Measurements from ENCODE around the gene CSTPP1. TPM values are rescaled to one million over a fixed set of nuclear protein-coding genes. Genes with fewer than 3 reads are reported as not detected.

Gene CSTPP1
- total and polyA plus RNA-seq, 2 of the 4 experiments (the other 2 are of a cell fraction) = 22.0 to 35.7 TPM

- 95% methylated on average over 9 of the region's 23 CpGs; no CpG with 5 or more reads in 1 of the 2 experiments for WGBS, 2 experiments (ENCODE audit: extremely low coverage in 2 of 2, insufficient read length in 1 of 2)
- H2BK20ac ChIP-seq (ENCODE audit: low read depth, low read length) = no peak overlapping the region
- in situ Hi-C loops (cut with MboI; ENCODE audit: low sequenced_read_pairs) = loop anchor here (5.0 kb wide), 1 partner anchor 83 kb away; no protein-coding TSS in a partner anchor
Measured at GRCh38 chr11:47178737-47179654, 242.4 kb downstream of the CSTPP1 start.

More at GRCh38 chr11:47178737-47179654, 242.4 kb downstream of the CSTPP1 start:
- Histone ChIP-seq H3K27ac (ENCODE audit: insufficient read depth, low read length) (no peak overlapping the region), H4K91ac (ENCODE audit: insufficient read depth, low read depth, low read length) (no peak overlapping the region), H4K20me1 (ENCODE audit: insufficient read depth, low read length) (0 out of 2 replicates have a peak, but pooled peaks cover 10% of the 10 kb centered on the region), H3K9me3 (ENCODE audit: control insufficient read depth, insufficient read depth, low read length) (no peaks in the 10 kb centered on the region), H2BK15ac (ENCODE audit: low read depth, low read length) (no peak overlapping the region), H2AFZ (replicated peaks; ENCODE audit: low read length, poor library complexity) (no peak overlapping the region), H4K8ac (ENCODE audit: low read depth in 2 of 2, low read length in 2 of 2) (no peak overlapping the region), H3K27me3 (ENCODE audit: control insufficient read depth, insufficient read depth, low read length) (no peaks in the 10 kb centered on the region), H2BK120ac (ENCODE audit: low read depth, low read length) (no peak overlapping the region), H3K56ac (ENCODE audit: extremely low read depth, insufficient read depth, low read length) (no peak overlapping the region), H3K36me3 (ENCODE audit: control insufficient read depth, insufficient read depth, low read length) (peaks cover 29% of the 10 kb centered on the region), H3K23ac (ENCODE audit: low read depth, low read length) (no peak overlapping the region), H2BK5ac (ENCODE audit: low read depth, low read length, poor library complexity, severe bottlenecking) (no peak overlapping the region), H3K9ac (ENCODE audit: low read depth, low read length) (no peak overlapping the region), H3K14ac (replicated peaks; ENCODE audit: low read depth, low read length) (no peak overlapping the region), H3K79me1 (ENCODE audit: low read depth in 1 of 2, low read length in 2 of 2) (peaks cover 3 to 38% of the 10 kb centered on the region in 2 experiments; a peak in 3 of 4 replicates), H2AK9ac (replicated peaks; ENCODE audit: low read depth, low read length, poor library complexity) (peak overlapping the region; percentile 85), H2AK5ac (ENCODE audit: low read depth, low read length) (no peak overlapping the region), H3K4me3 (ENCODE audit: insufficient read depth, low read depth, low read length) (no peak overlapping the region), H4K5ac (ENCODE audit: low read depth, low read length) (no peak overlapping the region), H3K18ac (ENCODE audit: low read depth, low read length) (no peak overlapping the region), H3K4me1 (ENCODE audit: control insufficient read depth, insufficient read depth, low read length) (peaks cover 9% of the 10 kb centered on the region), H3K9me1 (ENCODE audit: insufficient read depth, low read length) (0 out of 2 replicates have a peak, but pooled peaks cover 3% of the 10 kb centered on the region), H3K4ac (ENCODE audit: low read depth, low read length) (no peak overlapping the region), H3K4me2 (ENCODE audit: low read depth, low read length) (no peak overlapping the region)
- no peak for DNase-seq
- no TSS peak for BruUV-seq (replicated peaks)
- no peak for ATAC-seq (ENCODE audit: low read depth)
- POLR2A ChIA-PET (ENCODE audit: unreplicated experiment) = no interaction called here
- dilution Hi-C loops (cut with HindIII; ENCODE audit: low sequenced_read_pairs, unreplicated experiment) (no loop called here), intact Hi-C loops (cut with micrococcal nuclease) (no loop called here)
- CTCF ChIA-PET = interaction anchor here (1.0 to 1.1 kb wide), 2 partner anchors 80 to 176 kb away, joined by 4 read pairs; no protein-coding TSS in a partner anchor
- no peak for TF ChIP-seq MAZ (IDR thresholded peaks at IDR 0.05; ENCODE audit: borderline replicate concordance, low read depth, low read length)
